K562 (cell line): ENCODE results near the gene CIAO3. TPM values are rescaled to one million over a fixed set of nuclear protein-coding genes. Genes with fewer than 3 reads are reported as not detected.
A peak's percentile ranks its signal among the peaks of the same experiment; 100 is the strongest.

Experiments used
- ATAC-seq: fragments of 200-7000 bp; cut with Tn5 transposase; 3 replicates; pipeline ENCODE4 v1.9.1; 2020; ENCODE audit warnings: moderate library complexity
- BruUV-seq: library from RNA; stranded (reverse); fragments of 400-500 nt; replicated peaks from 2 replicates; lab custom pipeline; 2021; lab: Mats Ljungman, UMichigan
- CTCF ChIA-PET: fragments of 300-600 bp; formaldehyde crosslinking; extraction: SDS; loops from one replicate; lab custom pipeline; 2021; ENCODE audit warnings: low intra/inter-chr PET ratio; lab: Yijun Ruan, JAX
- POLR2A ChIA-PET: fragments of 300-600, 350-650 bp; sonication (Branson Sonifier 250); formaldehyde crosslinking; extraction: SDS; loops from one replicate; lab custom pipeline; 2021; ENCODE audit warnings: antibody characterized with exemption, inconsistent platforms; lab: Yijun Ruan, JAX
- DNase-seq, 4 experiments: peaks; one replicate each; pipeline versions ENCODE4 v3.0.0 to v3.0.0-alpha.2; 2011 to 2018; ENCODE audit warnings: low spot score in 3 of 4, mixed read lengths in 3 of 4; ENCODE audit errors: extremely low read depth in 1 of 4
- FAIRE-seq: peaks from 2 replicates; lab custom pipeline; 2011; peaks lifted over from hg19 to GRCh38; lab: Jason Lieb, UNC
- H2AFZ ChIP-seq: 2 replicates; pipeline ENCODE4 v1.6.0; 2011; ENCODE audit warnings: low read depth, low read length, control low read depth, inconsistent platforms
- H3K27ac ChIP-seq: fragments of 200-600 bp; 3 replicates; pipeline ENCODE4 v1.8.0; 2011; ENCODE audit warnings: low read depth, mild to moderate bottlenecking, control low read depth, inconsistent platforms, low read length, moderate library complexity, mixed read lengths; ENCODE audit errors: extremely low read depth
- H3K27me3 ChIP-seq, 2 experiments: fragments of 300-600 bp in 1 of 2; 2 replicates in 1 of 2; 3 replicates in 1 of 2; pipeline versions ENCODE4 v1.6.0 to v1.8.0; 2011; ENCODE audit warnings: inconsistent platforms in 2 of 2, low read length in 2 of 2, mild to moderate bottlenecking in 1 of 2, mixed read lengths in 1 of 2, moderate library complexity in 1 of 2; ENCODE audit not compliant: control insufficient read depth in 2 of 2, insufficient read depth in 2 of 2
- H3K36me3 ChIP-seq: fragments of 300-600 bp; 3 replicates; pipeline ENCODE4 v1.8.0; 2011; ENCODE audit warnings: mild to moderate bottlenecking, low read length, inconsistent platforms; ENCODE audit not compliant: control insufficient read depth, insufficient read depth
- H3K4me1 ChIP-seq, 2 experiments: fragments of 200-600 bp in 1 of 2; replicated peaks in 1 of 2; 2 replicates in 1 of 2; 3 replicates in 1 of 2; pipeline versions ENCODE4 v1.5.1 to v1.8.0; 2011; ENCODE audit warnings: inconsistent platforms in 2 of 2, low read length in 2 of 2, mild to moderate bottlenecking in 1 of 2, mixed read lengths in 1 of 2, moderate library complexity in 1 of 2; ENCODE audit not compliant: control insufficient read depth in 2 of 2, insufficient read depth in 2 of 2
- H3K4me2 ChIP-seq: 2 replicates; pipeline ENCODE4 v1.6.1; 2011; ENCODE audit warnings: low read length, control low read depth, inconsistent platforms, mixed read lengths; ENCODE audit not compliant: insufficient read depth
- H3K4me3 ChIP-seq: fragments of 200-600 bp; sonication (generic), shearing (Covaris generic); 2 replicates; pipeline ENCODE4 v1.5.1; 2016; ENCODE audit warnings: control low read depth, inconsistent platforms
- H3K79me2 ChIP-seq: fragments of 200-600 bp; 3 replicates; pipeline ENCODE4 v1.8.0; 2011; ENCODE audit warnings: low read length, inconsistent platforms; ENCODE audit not compliant: control insufficient read depth, insufficient read depth
- H3K9ac ChIP-seq, 2 experiments: 2 replicates each; pipeline versions ENCODE4 v1.6.0 to v1.6.1; 2011; ENCODE audit warnings: low read depth in 2 of 2, low read length in 2 of 2, control low read depth in 1 of 2, inconsistent platforms in 1 of 2, mild to moderate bottlenecking in 1 of 2, mixed read lengths in 1 of 2; ENCODE audit not compliant: insufficient read depth in 1 of 2
- H3K9me1 ChIP-seq: one replicate; pipeline ENCODE4 v1.6.0; 2011; ENCODE audit warnings: inconsistent platforms, mild to moderate bottlenecking, low read length, moderate library complexity; ENCODE audit not compliant: control insufficient read depth, insufficient read depth
- H3K9me3 ChIP-seq: replicated peaks from 2 replicates; pipeline ENCODE4 v1.5.1; 2011; ENCODE audit warnings: low read depth, low read length, inconsistent platforms; ENCODE audit not compliant: control insufficient read depth, insufficient read depth
- H4K20me1 ChIP-seq: replicated peaks from 2 replicates; pipeline ENCODE4 v1.6.1; 2011; ENCODE audit warnings: low read length, inconsistent platforms, mixed read lengths; ENCODE audit not compliant: control insufficient read depth, insufficient read depth
- MGA ChIP-seq: fragments of 450-650 bp; IDR thresholded peaks from 2 replicates; pipeline ENCODE4 v1.6.1; 2016; ENCODE audit warnings: mild to moderate bottlenecking, moderate library complexity
- PBX2 ChIP-seq, 2 experiments: IDR thresholded peaks in 1 of 2; conservative IDR thresholded peaks in 1 of 2; 2 replicates each; pipeline ENCODE4 v1.6.1; 2016; ENCODE audit warnings: low read depth in 2 of 2, mild to moderate bottlenecking in 1 of 2, missing compliant biosample characterization in 1 of 2, missing genetic modification characterization in 1 of 2, moderate library complexity in 1 of 2
- TARDBP ChIP-seq: fragments of 450-650 bp; IDR thresholded peaks from 2 replicates; pipeline ENCODE4 v1.6.1; 2016
- TBP ChIP-seq: optimal IDR thresholded peaks from 2 replicates; pipeline ENCODE3; 2011; ENCODE audit warnings: low read depth, low read length, improper control_type of control experiment
- ZFX ChIP-seq: sonication (generic); formaldehyde crosslinking; IDR thresholded peaks from 2 replicates; pipeline ENCODE4 v1.8.0; 2022; ENCODE audit warnings: mild to moderate bottlenecking, missing genetic modification reagents, moderate library complexity
- WGBS: fragments of 100-300 bp; shearing (Covaris generic); methylation state at CpG from one replicate; pipeline ENCODE4 v1.1.6; 2016; ENCODE audit warnings: low coverage, mixed read lengths; ENCODE audit not compliant: insufficient coverage; ENCODE audit errors: missing lambda C conversion rate; 5-methylcytosine and 5-hydroxymethylcytosine counted together
- in situ Hi-C: fragments of 300-500 bp; cut with MboI; formaldehyde crosslinking; loops from 4 replicates; pipeline ENCODE4 v1.15.0; 2018; ENCODE audit warnings: inconsistent platforms, mixed read lengths
- intact Hi-C: fragments of 100-400 bp; cut with micrococcal nuclease; formaldehyde crosslinking; loops from 2 replicates; pipeline ENCODE4 v1.14.2; 2022
- polyA plus RNA-seq, 8 experiments: library from polyadenylated mRNA; depleted of rRNA in 4 of 8; stranded (reverse) in 5 of 8; unstranded in 3 of 8; fragments of >200 nt; fragmentation: Nextera tagmentation in 2 of 8; fragmentation: Illumina TruSeq in 1 of 8; extraction: Ambion mirVana in 2 of 8; extraction: Trizol in 1 of 8; gene quantifications; 2 replicates each; pipeline versions ENCODE4 v1.2.1 to v1.2.3, GENCODE V29; 2011 to 2014; ENCODE audit warnings: inconsistent platforms in 1 of 8, missing spikeins in 1 of 8
- total RNA-seq, 7 experiments: library from RNA; depleted of rRNA in 6 of 7; stranded (reverse); fragments of >200 nt in 6 of 7; fragmentation: Illumina TruSeq in 2 of 7; extraction: Trizol in 2 of 7; gene quantifications; 2 replicates each; pipeline versions ENCODE4 v1.2.1 to v1.2.3, GENCODE V29; 2011 to 2021; ENCODE audit warnings: low replicate concordance in 1 of 7

The CIAO3 gene
- total and polyA plus RNA-seq, 9 of the 15 experiments (the other 6 are each of a cell fraction or from before 2014, with no cell fraction given), result 2.2 to 35.6 (median 18.7) TPM

GRCh38 chr16:721765-722540 lies 18.8 kb downstream of the CIAO3 start:
- Histone ChIP-seq H3K79me2 (peaks cover 42% of the 10 kb centered on the region), H3K9me3 (no peaks in the 10 kb centered on the region), H3K4me3 (peak overlapping the region; percentile 100), H4K20me1 (no peaks in the 10 kb centered on the region; the same call in 1 of the 2 replicates), H3K9me1 (peaks cover 3% of the 10 kb centered on the region), H3K27me3 (no peaks in the 10 kb centered on the region), H3K36me3 (peaks cover 29% of the 10 kb centered on the region; the same call in 2 of the 3 replicates), H3K4me1 (peaks cover 10 to 98% of the 10 kb centered on the region in 2 experiments; a peak in 4 of 5 replicates), H3K27ac (peak overlapping the region; percentile 97), H3K4me2 (peak overlapping the region; percentile 90), H2AFZ (peak overlapping the region; percentile 99), H3K9ac (peak overlapping the region; percentile 96 to 99)
- intact Hi-C loops, result no loop called here
- TSS peak; percentile 75 for BruUV-seq
- peak; percentile 43 to 61 (median 50) for DNase-seq
- in situ Hi-C loops, result no loop called here
- ChIA-PET CTCF (no interaction called here), POLR2A (interaction anchor here (0.6 to 4.5 kb wide), 12 partner anchors 8 to 369 kb away, joined by 3 to 25 read pairs (median 3); partner anchors contain the start of gene CIAO3)
- ATAC-seq, result peak; percentile 3
- WGBS, result 3% methylated on average over 46 of the region's 51 CpGs
- peak; percentile 69 for FAIRE-seq
- TF ChIP-seq TARDBP (no peak), TBP (no peak), ZFX (CRISPR knock-in tag) (no peak), MGA (peak; percentile 44), PBX2 (CRISPR knock-in tag; IDR thresholded peaks at IDR 0.05; ENCODE audit: low read depth) (no peak), PBX2 (tag; conservative IDR thresholded peaks at IDR 0.05; ENCODE audit: low read depth) (no peak)
